HCT116 (cell line): ENCODE data around the gene DPYD.

ENCODE experiments used
- EZH2 ChIP-seq: fragments of 200-600 bp; sonication (generic); IDR thresholded peaks from 2 replicates; pipeline ENCODE4 v1.6.1; 2017; ENCODE audit warnings: antibody characterized with exemption, mixed run types
- POLR2A ChIP-seq: IDR thresholded peaks from 2 replicates; pipeline ENCODE4 v1.7.0; 2011; ENCODE audit warnings: borderline replicate concordance; ENCODE audit not compliant: insufficient read depth, insufficient read length; ENCODE audit errors: extremely low read depth
- POLR2AphosphoS5 ChIP-seq: IDR thresholded peaks from 2 replicates; pipeline ENCODE4 v1.6.1; 2011; ENCODE audit warnings: mild to moderate bottlenecking, low read depth, low read length, moderate library complexity
- SIN3A ChIP-seq: IDR thresholded peaks from 2 replicates; pipeline ENCODE4 v1.6.1; 2012; ENCODE audit warnings: low read depth
- TF ChIP-seq, protein P1 (sequence below), 3 experiments: fragments of 200-600 bp in 1 of 3; sonication (generic) in 1 of 3; IDR thresholded peaks in 2 of 3; conservative IDR thresholded peaks in 1 of 3; 2 replicates each; pipeline ENCODE4 v1.5.1; 2012 to 2017; ENCODE audit warnings: low read depth in 2 of 3, low read length in 2 of 3, antibody characterized with exemption in 1 of 3, borderline replicate concordance in 1 of 3, control low read depth in 1 of 3, mild to moderate bottlenecking in 1 of 3, mixed read lengths in 1 of 3, mixed run types in 1 of 3, moderate library complexity in 1 of 3; ENCODE audit not compliant: insufficient read depth in 1 of 3

DNA sequence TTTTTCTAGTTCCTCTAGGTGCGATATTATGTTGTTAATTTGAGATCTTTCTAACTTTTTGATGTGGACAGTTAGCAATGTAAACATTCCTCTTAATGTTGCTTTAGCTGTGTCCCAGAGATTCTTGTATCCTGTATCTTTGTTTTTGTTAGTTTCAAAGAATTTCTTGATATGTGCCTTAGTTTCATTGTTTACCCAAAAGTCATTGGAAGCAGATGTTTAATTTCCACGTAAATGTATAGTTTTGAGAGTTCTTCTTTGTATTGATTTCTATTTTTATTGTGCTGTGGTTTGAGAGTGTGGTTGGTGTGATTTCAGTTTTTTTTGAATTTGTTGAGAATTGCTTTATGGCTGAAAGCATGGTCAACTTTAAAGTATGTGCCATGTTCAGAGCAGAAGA lies 879.8 kb downstream of the DPYD start:
- TF ChIP-seq, protein P1, sequence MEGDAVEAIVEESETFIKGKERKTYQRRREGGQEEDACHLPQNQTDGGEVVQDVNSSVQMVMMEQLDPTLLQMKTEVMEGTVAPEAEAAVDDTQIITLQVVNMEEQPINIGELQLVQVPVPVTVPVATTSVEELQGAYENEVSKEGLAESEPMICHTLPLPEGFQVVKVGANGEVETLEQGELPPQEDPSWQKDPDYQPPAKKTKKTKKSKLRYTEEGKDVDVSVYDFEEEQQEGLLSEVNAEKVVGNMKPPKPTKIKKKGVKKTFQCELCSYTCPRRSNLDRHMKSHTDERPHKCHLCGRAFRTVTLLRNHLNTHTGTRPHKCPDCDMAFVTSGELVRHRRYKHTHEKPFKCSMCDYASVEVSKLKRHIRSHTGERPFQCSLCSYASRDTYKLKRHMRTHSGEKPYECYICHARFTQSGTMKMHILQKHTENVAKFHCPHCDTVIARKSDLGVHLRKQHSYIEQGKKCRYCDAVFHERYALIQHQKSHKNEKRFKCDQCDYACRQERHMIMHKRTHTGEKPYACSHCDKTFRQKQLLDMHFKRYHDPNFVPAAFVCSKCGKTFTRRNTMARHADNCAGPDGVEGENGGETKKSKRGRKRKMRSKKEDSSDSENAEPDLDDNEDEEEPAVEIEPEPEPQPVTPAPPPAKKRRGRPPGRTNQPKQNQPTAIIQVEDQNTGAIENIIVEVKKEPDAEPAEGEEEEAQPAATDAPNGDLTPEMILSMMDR (IDR thresholded peaks at IDR 0.05 in 2 of 3, conservative IDR thresholded peaks at IDR 0.05 in 1 of 3; ENCODE audit: borderline replicate concordance in 1 of 3, insufficient read depth in 1 of 3, low read depth in 2 of 3, low read length in 2 of 3) = no peak
- TF ChIP-seq POLR2A (no peak), SIN3A (no peak), EZH2 (no peak), POLR2AphosphoS5 (no peak)
